ENCODE data around the gene PLEKHF1. TPM values are rescaled to one million over a fixed set of nuclear protein-coding genes. Genes with fewer than 3 reads are reported as not detected.

Gene PLEKHF1
- total RNA-seq, 1 experiment from 2014 or later = 2.0 TPM

- Histone ChIP-seq H3K9me3 (replicated peaks) (no peaks in the 10 kb centered on the region), H3K36me3 (no peaks in the 10 kb centered on the region), H3K4me3 (no peak overlapping the region), H3K4me1 (no peaks in the 10 kb centered on the region), H3K27ac (no peak overlapping the region), H3K27me3 (no peaks in the 10 kb centered on the region)
- DNase-seq = no peak
These were observed 9.9 kb downstream of the PLEKHF1 start for GRCh38 chr19:29675120-29675649.

- H3K9me3 ChIP-seq (replicated peaks) = no peaks in the 10 kb centered on the region
- H3K4me3 ChIP-seq = no peak overlapping the region
- H3K4me1 ChIP-seq = no peaks in the 10 kb centered on the region
- no peaks in the 10 kb centered on the region for H3K36me3 ChIP-seq
- no peaks in the 10 kb centered on the region for H3K27me3 ChIP-seq
- DNase-seq = no peak
- H3K27ac ChIP-seq = no peak overlapping the region
These were observed 10.5 kb downstream of the PLEKHF1 start for GRCh38 chr19:29675650-29676186.

GRCh38 chr19:29676586-29676985 is 11.3 kb downstream of the PLEKHF1 start:
- no peaks in the 10 kb centered on the region for H3K4me1 ChIP-seq
- no peak for DNase-seq
- no peaks in the 10 kb centered on the region for H3K9me3 ChIP-seq (replicated peaks)
- H3K4me3 ChIP-seq = no peak overlapping the region
- no peaks in the 10 kb centered on the region for H3K36me3 ChIP-seq
- no peaks in the 10 kb centered on the region for H3K27me3 ChIP-seq
- H3K27ac ChIP-seq = no peak overlapping the region

- DNase-seq = no peak
- H3K27me3 ChIP-seq = no peaks in the 10 kb centered on the region
- no peaks in the 10 kb centered on the region for H3K9me3 ChIP-seq (replicated peaks)
- no peak overlapping the region for H3K27ac ChIP-seq
- no peak overlapping the region for H3K4me3 ChIP-seq
- no peaks in the 10 kb centered on the region for H3K4me1 ChIP-seq
- no peaks in the 10 kb centered on the region for H3K36me3 ChIP-seq
These were observed 11.9 kb downstream of the PLEKHF1 start for GRCh38 chr19:29677001-29677817.

GRCh38 chr19:29678484-29679106 is 13.3 kb downstream of the PLEKHF1 start:
- H3K4me1 ChIP-seq = no peaks in the 10 kb centered on the region
- H3K4me3 ChIP-seq = no peak overlapping the region
- DNase-seq = no peak
- H3K27ac ChIP-seq = no peak overlapping the region
- H3K36me3 ChIP-seq = no peaks in the 10 kb centered on the region
- H3K9me3 ChIP-seq (replicated peaks) = no peaks in the 10 kb centered on the region
- H3K27me3 ChIP-seq = no peaks in the 10 kb centered on the region

- Histone ChIP-seq H3K36me3 (no peaks in the 10 kb centered on the region), H3K27me3 (no peaks in the 10 kb centered on the region), H3K9me3 (replicated peaks) (no peaks in the 10 kb centered on the region), H3K4me1 (no peaks in the 10 kb centered on the region), H3K4me3 (no peak overlapping the region), H3K27ac (no peak overlapping the region)
- DNase-seq = no peak
These were observed 14.4 kb downstream of the PLEKHF1 start for GRCh38 chr19:29679598-29680210.

- Histone ChIP-seq H3K4me1 (no peaks in the 10 kb centered on the region), H3K9me3 (replicated peaks) (no peaks in the 10 kb centered on the region), H3K4me3 (no peak overlapping the region)
These were observed 15.2 kb downstream of the PLEKHF1 start for GRCh38 chr19:29680447-29680846.

DNA sequence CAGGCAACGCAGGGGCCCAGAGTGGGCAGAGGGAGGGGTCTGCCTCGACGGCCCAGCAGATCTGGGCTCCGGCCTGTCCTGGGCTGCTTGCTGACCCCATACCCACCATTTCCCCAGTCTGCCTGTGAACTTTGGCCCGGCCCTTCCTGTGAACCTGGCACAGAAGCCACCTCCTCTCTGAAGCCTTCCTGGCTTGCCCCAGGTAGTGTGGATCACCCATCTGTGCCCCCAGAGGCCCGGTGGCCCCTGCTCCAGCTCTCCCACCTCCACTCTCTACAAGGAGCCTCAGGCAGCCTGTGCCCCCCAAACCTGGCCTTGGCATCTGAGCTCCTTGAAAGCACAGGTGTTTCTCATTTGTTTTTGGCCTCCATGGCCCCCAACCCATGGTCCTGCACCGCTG is 15.7 kb downstream of the PLEKHF1 start:
- no peak for DNase-seq
- Histone ChIP-seq H3K4me1 (no peaks in the 10 kb centered on the region), H3K4me3 (no peak overlapping the region), H3K27me3 (no peaks in the 10 kb centered on the region), H3K9me3 (replicated peaks) (no peaks in the 10 kb centered on the region), H3K36me3 (no peaks in the 10 kb centered on the region), H3K27ac (no peak overlapping the region)

More at GRCh38 chr19:29680447-29680846, 15.2 kb downstream of the PLEKHF1 start:
- no peak overlapping the region for H3K27ac ChIP-seq
- no peaks in the 10 kb centered on the region for H3K36me3 ChIP-seq
- no peaks in the 10 kb centered on the region for H3K27me3 ChIP-seq
- no peak for DNase-seq

GRCh38 chr19:29681422-29682235 is 16.4 kb downstream of the PLEKHF1 start:
- Histone ChIP-seq H3K4me3 (no peak overlapping the region), H3K4me1 (no peaks in the 10 kb centered on the region), H3K36me3 (no peaks in the 10 kb centered on the region), H3K9me3 (replicated peaks) (no peaks in the 10 kb centered on the region), H3K27me3 (no peaks in the 10 kb centered on the region), H3K27ac (no peak overlapping the region)
- DNase-seq = no peak

DNA sequence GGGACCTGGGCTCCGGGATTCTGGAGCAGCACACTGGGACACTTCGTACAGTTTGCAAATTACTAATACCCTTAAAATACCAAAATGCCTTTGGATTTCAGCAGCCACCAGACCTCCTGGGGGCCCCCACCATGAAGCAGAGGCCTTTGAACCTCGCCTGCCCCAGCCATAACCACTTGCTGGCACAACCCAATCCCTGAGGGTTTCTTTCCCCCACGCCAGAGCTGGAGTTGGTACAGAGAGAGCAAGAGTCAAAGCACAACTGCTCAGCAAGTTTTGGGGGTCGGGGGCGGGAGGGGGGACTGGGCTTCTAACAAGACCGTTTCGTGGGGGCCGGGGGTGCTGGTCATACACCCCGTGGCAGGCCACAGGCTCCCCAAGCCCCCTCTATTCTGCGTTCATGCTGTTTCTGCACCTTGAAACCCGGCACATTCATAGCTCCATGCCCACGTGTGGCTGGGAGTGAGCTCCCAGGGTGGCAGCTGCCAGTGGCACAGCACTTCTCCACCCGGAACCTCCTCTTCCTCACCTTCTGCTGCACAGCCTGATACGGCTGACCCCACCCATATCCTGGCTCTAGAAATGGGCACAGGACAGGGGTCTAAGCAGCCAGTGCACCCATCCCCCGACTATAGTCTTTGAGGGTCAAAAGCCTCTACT is 17.1 kb downstream of the PLEKHF1 start:
- no peaks in the 10 kb centered on the region for H3K27me3 ChIP-seq
- 0 out of 2 replicates have a peak, but pooled peaks cover 3% of the 10 kb centered on the region for H3K4me1 ChIP-seq
- H3K27ac ChIP-seq = no peak overlapping the region
- H3K4me3 ChIP-seq = no peak overlapping the region
- DNase-seq = no peak
- H3K9me3 ChIP-seq (replicated peaks) = no peaks in the 10 kb centered on the region
- no peaks in the 10 kb centered on the region for H3K36me3 ChIP-seq

- peaks cover 3% of the 10 kb centered on the region; the same call in 1 of the 2 replicates for H3K4me1 ChIP-seq
- DNase-seq = no peak
- H3K4me3 ChIP-seq = no peak overlapping the region
- no peaks in the 10 kb centered on the region for H3K36me3 ChIP-seq
- H3K9me3 ChIP-seq (replicated peaks) = no peaks in the 10 kb centered on the region
- no peak overlapping the region for H3K27ac ChIP-seq
- no peaks in the 10 kb centered on the region for H3K27me3 ChIP-seq
These were observed 17.7 kb downstream of the PLEKHF1 start for GRCh38 chr19:29683009-29683408.

- DNase-seq = no peak
- no peaks in the 10 kb centered on the region for H3K9me3 ChIP-seq (replicated peaks)
- H3K27me3 ChIP-seq = no peaks in the 10 kb centered on the region
- H3K4me3 ChIP-seq = no peak overlapping the region
- no peaks in the 10 kb centered on the region for H3K36me3 ChIP-seq
- peaks cover 3% of the 10 kb centered on the region; the same call in 1 of the 2 replicates for H3K4me1 ChIP-seq
- H3K27ac ChIP-seq = no peak overlapping the region
These were observed 20.1 kb downstream of the PLEKHF1 start for GRCh38 chr19:29685326-29685725.

GRCh38 chr19:29686285-29686805 is 21.1 kb downstream of the PLEKHF1 start:
- Histone ChIP-seq H3K36me3 (no peaks in the 10 kb centered on the region), H3K27ac (no peak overlapping the region), H3K4me3 (no peak overlapping the region), H3K27me3 (no peaks in the 10 kb centered on the region), H3K9me3 (replicated peaks) (no peaks in the 10 kb centered on the region), H3K4me1 (peaks cover 3% of the 10 kb centered on the region; the same call in 1 of the 2 replicates)
- no peak for DNase-seq
